Activated naive CD4-positive, alpha-beta T cell treated with Interleukin-2 at 50 U/mL for 16 hours (primary cell): ENCODE data around the gene DNAH10.
A peak's percentile ranks its signal among the peaks of the same experiment; 100 is the strongest.
"Not testable (repeated sequence)": the region's sequence is repeated elsewhere in the genome, so short reads cannot be mapped to it uniquely, and the experiment has no call there.

Experiments used
- DNase-seq: peaks from one replicate; pipeline ENCODE4 v3.0.0-alpha.2; 2020

DNAH10 gene

DNA sequence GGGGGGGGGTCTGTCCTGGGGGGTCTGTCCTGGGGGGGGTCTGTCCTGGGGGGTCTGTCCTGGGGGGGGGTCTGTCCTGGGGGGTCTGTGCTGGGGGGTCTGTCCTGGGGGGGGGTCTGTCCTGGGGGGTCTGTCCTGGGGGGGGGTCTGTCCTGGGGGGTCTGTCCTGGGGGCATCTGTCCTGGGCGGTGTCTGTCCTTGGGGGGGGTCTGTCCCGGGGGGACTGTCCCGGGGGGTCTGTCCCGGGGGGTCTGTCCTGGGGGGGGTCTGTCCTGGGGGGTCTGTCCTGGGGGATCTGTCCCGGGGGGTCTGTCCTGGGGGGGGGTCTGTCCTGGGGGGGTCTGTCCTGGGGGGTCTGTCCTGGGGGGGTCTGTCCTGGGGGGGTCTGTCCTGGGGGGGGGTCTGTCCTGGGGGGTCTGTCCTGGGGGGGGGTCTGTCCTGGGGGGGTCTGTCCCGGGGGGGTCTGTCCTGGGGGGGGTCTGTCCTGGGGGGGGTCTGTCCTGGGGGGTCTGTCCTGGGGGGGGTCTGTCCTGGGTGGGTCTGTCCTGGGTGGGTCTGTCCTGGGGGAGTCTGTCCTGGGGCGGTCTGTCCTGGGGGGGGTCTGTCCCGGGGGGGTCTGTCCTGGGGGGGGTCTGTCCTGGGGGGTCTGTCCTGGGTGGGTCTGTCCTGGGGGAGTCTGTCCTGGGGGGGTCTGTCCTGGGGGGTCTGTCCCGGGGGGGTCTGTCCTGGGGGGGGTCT, 149.7 kb downstream of the DNAH10 start:
- DNase-seq = not testable (repeated sequence)

DNA sequence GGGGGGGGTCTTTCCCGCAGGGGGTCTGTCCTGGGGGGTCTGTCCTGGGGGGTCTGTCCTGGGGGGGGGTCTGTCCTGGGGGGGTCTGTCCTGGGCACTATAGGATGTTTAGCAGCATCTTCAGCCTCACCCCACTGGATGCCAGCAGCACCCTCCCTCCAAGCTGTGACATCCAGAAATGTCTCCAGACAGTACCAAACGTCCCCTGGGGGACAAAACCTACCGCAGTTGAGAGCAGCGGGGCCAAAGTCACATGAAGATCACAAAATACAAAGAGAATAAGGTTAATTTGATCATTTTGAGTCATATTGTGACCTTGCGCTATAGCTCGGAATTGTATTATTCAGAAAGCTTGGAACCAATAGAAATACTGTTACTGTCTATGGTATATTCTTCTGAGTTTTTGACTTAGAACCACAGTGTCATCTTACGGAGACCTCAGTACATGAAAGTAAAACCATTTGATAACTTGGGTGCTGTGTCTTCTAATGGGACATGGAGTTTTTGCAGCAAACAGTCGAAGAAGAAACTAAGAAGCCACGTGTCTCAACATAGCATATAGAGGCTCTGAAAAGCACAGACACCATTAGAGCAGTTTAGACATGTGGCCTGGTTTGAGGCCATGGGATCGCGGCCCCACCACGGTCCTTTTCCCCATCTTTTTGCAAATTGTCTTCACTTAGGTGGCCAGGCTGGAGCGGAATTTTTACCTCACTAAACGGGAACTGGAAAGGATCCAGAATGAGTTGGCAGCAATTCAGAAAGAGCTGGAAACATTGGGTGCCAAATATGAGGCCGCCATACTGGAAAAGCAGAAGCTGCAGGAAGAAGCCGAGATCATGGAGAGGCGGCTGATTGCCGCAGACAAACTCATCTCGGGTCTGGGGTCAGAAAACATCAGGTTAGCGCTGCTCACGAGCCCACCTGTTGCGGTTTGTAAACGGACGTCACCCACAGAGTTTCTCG, 150.6 kb downstream of the DNAH10 start:
- no peak for DNase-seq

DNA sequence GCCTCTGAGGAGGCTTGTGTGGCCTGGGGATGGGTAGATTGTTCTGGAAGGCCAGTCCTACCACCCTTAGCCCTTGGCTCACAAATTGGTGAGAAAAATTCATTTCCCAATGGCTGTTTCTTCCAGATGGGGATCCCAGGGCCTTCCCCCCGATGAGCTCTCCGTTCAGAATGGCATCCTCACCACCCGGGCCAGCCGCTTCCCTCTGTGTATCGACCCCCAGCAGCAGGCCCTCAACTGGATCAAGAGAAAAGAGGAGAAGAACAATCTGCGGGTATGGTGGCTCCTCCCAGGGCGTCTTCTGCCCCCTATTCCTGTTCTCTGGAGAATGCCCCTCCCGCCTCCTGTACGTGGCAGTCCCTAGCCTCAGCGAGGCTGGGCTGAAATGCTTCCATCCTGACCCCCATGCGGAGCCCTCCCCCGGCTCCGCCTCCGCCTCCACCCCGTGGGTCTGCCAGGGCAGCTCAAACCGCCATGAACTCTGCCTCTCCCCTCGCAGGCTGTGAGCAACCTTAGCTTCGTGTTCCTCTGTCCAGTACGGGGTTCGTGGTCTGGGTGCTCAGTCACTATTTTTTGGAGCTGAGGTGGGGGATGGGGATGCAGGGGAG, 152.7 kb downstream of the DNAH10 start:
- no peak for DNase-seq

DNA sequence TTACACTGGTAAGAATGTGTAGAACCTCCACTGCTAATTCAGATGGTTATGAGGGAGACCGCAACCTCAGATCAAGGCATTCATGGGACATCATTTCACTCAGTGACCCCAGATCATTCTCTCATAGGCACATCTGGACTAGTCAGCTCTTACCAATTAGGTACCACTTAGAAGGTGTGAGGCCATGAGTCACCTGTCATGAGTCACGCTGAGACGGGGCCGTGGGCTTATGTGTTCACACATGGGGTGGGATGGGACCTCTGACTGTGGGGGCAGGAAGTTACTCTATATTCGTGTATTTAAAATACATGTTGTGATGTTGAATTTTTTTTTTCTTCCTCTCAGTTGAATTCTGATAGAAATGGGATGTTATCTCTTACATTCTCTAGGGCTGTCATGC, 154.6 kb downstream of the DNAH10 start:
- peak; percentile 73 for DNase-seq

DNA sequence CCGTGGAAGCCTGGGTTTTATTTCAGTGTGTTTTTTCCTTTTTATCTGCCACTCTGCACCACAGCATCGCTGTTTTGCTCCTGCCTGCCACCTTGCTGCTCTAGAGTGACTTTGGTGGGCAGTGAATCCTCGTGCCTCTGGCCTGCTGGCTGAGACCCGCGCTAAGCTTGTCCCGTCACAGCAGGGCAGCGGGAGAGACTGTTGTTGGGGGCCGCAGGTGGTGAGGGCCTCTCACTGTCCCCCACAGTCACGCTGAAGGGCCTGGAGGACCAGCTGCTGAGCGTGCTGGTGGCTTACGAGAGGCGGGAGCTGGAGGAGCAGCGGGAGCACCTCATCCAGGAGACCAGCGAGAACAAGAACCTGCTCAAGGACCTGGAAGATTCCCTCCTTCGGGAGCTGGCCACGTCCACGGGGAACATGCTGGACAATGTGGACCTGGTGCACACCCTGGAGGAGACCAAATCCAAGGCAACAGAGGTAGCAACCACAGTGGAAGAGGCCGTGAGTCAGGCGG, 155.3 kb downstream of the DNAH10 start:
- DNase-seq = no peak

DNA sequence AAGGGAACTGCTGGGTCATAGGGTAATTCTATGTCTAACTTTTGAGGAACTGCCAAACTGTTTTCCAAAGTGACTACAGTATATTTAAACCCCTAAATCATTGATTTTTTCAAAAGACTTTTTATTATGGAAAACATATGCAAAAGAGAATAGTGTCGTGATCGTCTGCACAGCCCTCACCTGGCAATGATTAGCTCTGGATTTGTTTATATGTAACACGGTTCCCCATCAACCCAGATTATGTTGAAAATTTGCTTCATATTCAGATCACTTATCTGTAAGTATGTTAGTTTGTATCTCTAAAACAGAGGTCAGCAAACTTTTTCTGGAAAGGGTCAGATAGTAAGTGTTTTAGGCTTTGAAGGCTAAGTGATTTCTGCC, 157.9 kb downstream of the DNAH10 start:
- no peak for DNase-seq

DNA sequence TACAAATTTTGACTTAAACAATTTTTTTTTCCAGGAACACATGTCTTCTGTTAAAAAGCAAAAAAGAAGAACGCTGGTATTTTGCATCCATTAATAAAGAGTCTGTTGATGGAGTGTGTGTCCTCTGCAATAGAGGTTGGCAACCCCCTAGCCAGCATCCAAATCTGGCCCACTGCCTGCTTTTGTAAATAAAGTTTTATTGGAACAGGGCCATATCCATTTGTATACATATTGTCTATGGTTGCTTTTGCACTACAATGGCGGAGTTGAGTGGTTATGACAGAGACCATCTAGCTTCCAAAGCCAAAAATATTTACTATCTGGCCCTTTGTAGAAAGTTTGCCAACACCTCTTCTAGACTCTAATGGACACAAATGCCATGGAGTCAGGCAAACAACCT, 160.9 kb downstream of the DNAH10 start:
- no peak for DNase-seq

DNA sequence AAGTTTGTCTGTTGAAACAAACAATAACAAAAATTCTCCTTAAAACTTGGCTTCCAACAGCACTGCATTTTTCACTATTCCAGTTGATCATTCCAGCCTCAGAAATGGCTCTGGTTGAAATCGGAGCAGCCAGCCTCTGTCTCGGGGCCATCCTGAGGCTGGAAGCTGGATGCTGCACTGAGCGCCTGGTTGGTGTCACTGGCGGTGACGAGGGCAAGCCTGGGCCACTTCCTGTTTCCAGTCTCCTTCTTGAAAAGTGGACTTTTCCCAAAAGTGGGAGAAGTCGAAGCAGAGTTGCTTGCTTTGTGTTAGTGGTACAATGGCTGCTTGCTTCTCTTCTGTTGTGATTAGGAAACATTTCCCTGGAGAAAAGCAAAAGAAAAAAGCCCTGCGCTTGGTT, 161.8 kb downstream of the DNAH10 start:
- no peak for DNase-seq

DNA sequence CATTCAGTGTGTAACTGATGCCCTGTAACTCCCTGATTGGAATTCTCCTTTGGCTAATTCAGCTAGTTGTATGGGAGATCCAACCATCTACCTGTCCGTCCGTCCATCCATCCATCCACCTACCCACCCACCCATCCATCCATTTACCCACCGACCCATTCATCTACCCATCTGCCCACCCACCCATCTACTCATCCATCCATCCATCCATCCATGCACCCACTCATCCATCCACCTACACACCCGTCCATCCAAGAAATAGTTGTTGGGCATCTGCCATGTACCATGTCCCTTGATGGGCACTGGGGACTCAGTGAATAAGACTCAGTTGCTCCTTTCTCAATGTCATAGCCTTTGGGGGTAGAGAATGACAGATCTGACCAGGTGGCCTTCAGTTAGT, 162.4 kb downstream of the DNAH10 start:
- DNase-seq = no peak

DNA sequence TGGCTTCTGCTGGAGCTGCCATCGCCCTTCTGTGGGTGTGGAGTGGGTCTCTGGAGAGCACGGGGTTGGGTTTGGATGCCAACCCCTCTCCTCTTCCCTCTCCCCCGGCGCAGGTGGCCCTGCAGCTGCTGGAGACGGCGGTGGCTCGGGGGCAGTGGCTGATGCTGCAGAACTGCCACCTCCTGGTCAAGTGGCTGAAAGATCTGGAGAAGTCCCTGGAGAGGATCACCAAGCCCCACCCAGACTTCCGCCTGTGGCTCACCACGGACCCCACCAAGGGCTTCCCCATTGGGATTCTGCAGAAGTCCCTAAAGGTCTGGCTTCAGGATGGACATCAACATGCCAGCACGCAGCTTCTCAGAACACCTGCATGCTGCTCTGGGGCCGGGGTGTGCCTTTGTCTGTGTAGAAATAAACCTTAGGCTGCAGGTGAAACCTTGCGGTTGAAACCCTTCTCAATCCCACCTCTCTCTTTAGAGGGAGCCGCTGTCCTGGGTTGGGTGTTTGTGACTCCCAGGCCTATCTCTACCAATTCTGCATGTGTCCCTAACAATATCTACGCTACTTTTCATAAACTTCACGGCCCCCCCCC, 166.3 kb downstream of the DNAH10 start:
- no peak for DNase-seq

DNA sequence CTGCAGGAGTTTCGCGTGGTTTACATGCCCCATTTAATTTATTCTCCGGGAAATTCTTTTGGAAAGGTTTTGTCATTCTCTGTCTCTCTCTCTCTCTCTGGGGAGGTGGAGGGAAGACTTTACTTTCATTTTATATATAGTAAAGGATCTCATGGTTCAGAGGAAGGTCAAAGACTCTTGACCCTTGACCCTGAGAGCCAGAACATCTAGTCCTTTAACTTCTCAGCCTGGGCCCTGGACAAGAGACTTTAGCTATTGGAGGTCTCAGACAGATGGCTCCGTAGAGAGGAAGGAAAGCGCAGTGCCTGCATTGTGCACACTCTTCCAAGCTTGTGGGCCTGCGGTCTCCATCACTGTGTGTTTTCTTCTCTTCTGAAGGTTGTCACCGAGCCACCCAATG, 166.8 kb downstream of the DNAH10 start:
- no peak for DNase-seq

DNA sequence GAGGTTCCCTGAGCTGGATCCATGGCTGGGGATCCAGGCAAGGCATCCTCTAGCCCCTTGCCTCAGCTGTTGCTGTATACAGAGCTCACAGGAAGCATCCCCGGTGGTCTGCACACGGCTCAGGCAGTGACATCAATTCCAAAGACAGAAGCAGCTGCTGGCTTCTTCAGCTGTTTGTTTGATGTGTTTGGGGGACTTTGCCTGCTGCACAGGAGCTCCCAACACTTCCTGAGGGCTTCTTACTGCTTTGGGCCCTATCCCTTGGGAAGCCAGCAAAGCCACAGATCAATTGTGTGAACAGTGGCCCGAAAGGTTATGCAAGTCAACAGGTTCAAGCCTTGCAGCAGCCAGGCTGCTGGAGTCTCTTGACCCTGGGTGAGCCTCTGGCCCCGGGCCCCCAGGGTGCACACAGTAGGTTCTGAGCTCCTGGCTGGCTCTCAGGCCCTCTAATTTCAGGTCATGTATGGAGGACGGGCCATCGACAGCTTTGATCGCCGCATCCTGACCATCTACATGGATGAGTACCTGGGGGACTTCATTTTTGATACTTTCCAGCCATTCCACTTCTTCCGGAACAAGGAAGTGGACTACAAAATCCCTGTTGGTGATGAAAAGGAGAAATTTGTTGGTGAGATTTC, 168.0 kb downstream of the DNAH10 start:
- no peak for DNase-seq

DNA sequence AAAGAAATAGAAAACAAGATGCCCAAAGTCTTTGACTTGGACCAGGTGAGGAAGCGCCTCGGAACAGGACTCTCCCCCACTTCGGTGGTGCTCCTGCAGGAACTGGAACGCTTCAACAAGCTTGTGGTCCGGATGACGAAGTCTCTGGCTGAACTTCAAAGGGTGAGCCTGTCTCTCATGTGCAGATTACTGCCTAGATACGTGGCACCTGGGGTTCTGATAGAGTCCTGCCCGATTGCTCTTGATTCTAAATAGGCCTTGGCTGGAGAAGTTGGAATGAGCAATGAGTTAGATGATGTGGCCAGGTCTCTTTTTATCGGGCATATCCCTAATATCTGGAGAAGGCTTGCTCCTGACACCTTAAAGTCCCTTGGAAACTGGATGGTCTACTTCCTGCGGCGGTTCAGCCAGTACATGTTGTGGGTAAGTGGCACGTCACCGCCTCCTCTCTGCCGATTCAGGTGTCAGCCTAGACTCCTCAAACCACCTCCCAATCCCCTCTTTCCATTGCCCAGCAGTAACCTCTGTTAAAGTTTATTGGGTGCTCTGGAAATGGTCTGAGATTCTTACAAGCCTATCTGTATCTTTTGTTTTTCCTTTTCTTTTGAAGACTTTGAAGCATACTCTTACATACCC, 169.7 kb downstream of the DNAH10 start:
- DNase-seq = peak; percentile 20

DNA sequence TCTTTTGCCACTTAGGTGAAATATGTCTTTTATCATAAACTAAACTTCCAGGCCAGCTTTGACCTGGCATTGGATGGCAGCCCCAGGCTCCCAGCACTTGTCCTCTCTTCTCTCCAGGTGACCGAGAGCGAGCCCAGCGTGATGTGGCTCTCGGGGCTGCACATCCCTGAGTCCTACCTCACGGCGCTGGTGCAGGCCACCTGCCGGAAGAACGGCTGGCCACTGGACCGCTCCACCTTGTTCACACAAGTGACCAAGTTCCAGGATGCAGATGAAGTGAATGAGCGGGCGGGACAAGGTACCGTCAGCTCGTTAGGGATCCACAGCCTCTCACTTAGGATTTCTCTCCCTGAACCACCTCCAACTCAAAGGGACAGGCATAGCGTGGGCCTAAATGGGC, 171.1 kb downstream of the DNAH10 start:
- no peak for DNase-seq

DNA sequence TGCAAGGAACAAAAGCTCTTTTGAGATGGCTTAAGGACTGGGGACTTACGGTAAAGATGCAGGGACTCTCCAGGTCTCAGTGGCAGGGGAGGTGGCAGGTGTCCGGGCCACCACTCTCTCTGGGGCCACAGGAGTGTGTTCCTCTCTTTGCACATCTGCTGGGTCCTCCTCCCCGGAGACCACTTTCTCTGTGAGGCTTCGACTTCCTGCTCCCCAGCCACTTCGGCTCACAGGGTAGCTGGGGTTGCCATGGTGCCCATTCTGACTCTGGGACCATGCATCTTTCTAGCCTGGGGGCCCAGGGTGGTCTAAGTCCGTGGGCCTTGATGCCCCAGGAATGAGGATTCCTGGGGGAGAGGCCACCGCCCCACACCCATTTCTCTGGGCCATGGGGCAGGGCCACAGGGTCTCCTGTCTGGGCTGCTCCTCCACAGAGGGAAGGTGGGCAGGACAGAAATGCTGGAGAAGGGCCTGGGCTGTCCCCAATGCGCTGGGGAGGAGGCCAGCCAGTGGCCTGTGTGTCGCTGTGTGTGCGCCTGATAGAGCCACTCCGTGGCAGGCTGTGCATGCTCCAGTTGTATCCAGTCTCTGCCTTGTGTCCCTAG, 172.0 kb downstream of the DNAH10 start:
- DNase-seq = no peak

DNA sequence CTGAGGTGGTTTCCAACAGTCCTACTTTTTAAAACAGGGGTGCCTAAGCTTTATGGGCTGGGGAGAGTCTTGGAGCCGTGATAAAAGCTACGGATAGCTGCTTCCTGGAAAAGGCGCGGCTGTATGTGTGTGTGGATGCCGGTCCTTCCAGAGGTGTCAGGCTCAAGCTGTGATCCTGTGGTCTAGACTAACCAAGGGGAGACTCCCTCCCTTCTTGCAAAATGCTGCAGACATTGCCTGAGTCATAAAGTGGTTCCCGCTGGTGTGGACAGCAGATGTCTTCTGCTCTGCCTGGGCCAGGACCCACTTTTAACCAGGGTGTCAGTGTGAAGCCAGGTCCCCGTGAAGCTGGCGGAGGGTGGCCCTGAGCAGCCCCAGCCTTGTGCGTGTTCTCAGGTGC, 172.7 kb downstream of the DNAH10 start:
- DNase-seq = no peak

DNA sequence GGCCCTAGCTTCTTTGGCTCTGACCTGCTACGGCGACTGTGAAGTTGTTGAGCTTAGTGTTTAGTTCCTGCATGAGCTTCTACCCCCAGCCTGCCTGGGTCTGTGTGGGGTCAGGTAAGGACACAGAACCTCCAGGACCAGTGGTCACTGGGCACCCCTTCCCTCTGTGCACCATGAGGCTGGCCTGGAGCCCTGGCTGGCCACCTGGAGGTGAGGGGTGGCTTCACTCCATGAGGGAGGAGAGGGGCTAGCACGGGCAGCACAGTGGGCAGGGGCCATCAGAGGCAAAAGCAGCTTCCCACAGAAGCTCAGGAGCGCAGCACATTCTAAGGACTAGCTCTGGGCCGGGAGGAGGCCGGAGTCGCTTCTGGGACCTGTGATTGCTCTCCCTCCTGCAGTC, 173.9 kb downstream of the DNAH10 start:
- DNase-seq = no peak

DNA sequence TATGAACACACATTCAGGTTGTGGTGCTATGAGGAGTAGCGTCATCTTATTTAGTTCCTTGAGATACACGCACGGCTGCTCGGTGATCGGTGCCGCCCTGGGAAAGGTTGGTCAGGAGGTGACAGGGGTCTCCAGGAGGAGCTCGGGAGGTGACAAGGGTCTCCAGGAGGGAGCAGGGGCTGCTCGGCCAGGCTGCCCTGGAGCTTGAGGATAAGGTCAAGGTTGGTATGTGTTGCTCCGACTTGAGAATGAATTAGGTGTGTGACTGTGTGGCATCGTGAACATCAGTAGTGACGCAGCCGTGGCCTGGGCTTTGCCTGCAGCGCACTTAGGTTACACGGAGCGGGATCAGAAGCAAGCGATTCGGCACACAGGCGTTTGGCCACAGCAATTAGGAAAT, 174.4 kb downstream of the DNAH10 start:
- DNase-seq = no peak

DNA sequence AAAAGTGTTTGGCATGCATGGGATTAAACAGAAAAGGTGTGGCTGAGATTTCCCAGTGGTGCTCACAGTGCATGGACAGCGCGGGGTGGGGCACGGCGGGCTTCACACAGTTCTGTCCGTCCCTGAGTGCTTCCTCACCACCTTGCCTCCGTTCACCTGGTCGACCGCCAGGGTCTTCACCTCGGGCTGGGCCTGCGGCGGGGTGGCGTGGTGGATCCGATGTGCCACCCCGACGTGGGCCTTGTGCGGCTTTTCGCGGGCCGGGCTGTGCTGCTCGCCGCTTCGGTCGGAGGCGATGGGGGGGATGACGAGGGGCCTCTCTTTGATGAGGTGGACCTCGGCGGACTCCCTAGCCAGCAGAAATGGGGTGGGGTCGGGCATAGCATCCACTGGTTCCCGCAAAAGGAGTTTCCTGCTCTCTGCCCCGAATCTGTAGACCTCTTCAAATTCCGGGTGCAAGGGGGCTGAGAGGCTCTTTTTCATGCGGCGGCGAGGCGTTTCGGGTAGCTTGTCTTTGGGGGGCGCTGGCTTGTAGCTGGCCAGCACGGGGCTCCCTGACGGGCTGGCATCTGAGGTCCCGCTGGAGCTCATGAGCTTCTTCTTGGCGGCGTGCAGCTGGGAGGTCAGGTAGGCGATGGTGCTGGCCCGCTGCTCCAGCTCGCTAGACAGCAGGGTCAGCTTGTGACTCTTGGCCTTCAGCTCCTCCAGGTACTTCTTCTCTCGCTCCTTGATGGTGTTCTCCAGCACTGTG, 175.0 kb downstream of the DNAH10 start:
- no peak for DNase-seq

DNA sequence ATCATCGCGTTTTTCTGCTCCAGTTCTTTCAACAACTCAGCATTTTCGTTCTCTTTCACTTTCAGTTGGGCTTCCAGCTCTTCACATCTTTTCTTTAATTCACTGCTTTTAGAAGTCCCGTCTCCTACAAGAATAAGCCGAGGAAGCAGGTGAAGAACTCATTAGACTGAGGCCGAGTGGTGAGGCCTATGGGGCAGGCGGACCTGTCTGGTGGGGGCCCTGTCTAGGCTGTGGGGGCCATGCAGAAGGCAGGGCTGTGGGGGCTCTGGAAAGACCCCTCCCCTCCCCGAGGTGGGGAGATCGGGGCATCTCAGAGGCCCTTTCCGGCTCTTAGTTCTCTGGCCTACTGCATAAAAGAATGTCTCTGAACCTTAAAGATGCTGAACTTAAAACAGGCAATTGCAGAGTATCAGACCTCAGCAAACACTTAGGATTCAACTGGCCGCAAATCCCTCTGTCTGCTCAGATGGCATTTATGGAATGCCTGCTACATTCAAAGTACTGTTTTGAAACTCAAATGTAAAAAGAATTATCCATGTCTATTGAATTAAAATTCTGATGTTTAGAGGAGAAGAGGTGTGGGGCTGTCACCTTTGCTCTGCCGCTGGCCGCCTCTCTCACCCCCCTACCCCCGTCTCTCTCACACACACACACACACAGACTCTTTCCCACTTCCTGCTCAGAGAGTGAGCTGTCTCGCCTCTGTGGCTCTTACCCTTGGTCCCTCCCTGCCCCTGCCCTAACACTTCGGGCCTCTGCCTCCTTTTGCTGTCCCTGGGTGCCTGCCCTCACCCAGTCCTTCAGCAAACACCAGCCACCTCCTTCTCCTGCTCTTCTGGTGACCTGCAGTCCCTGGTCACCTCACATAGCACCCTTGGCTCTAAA, 175.8 kb downstream of the DNAH10 start:
- peak; percentile 47 for DNase-seq
